HL-60 (cell line): Measurements from ENCODE around the gene ZNF503.

ENCODE experiments used
- POLR2AphosphoS5 ChIP-seq: IDR thresholded peaks from 2 replicates; pipeline ENCODE4 v1.6.1; 2012; ENCODE audit warnings: low read depth
- REST ChIP-seq: IDR thresholded peaks from 2 replicates; pipeline ENCODE4 v1.6.1; 2012; ENCODE audit warnings: low read depth; ENCODE audit not compliant: insufficient replicate concordance
- SPI1 ChIP-seq: IDR thresholded peaks from 2 replicates; pipeline ENCODE4 v1.6.1; 2012; ENCODE audit warnings: low read depth, mild to moderate bottlenecking, borderline replicate concordance
- TF ChIP-seq, protein P1 (sequence below): IDR thresholded peaks from one replicate; pipeline ENCODE4 v1.5.1; 2011; ENCODE audit warnings: low read length, control low read depth, inconsistent platforms; ENCODE audit not compliant: insufficient read depth

DNA sequence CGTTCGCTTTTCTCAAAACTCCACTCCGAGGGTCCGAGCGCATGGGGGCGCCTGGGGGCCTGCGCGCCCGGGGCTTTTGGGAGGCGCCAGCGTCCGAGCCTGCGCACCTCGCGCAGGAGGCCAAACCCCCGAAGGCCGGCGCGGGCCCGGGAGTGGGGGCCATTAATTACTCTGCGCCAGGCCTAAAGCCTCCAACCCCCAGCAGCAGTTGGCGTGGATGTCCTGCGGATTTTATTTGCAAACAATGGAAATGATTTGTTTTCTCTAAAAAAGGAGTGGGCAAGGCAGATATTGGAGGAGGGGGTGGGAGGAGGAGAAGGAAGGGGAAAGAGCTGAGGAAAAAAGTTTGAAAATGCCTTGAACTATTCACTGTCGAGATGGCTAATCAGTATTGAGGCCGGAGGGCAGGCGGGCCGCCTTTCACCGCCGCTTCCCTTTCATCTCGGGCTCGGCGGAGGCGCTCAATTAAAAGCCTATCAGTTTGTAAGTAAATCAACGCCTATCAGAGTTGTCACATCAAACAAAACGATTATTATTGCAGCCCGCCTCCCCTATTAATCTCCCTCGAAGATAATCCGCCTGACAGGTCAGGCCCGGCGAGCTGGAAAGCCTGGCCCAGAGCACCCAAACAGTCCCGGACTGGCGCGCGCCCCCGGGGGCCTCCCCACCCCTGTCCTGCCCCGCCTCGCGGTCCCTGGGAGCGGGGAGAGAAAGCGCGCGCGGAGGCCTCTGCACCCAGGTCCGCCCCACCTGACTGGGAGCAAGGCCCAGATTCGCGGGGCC lies 3.4 kb upstream of the ZNF503 start:
- TF ChIP-seq, protein P1, sequence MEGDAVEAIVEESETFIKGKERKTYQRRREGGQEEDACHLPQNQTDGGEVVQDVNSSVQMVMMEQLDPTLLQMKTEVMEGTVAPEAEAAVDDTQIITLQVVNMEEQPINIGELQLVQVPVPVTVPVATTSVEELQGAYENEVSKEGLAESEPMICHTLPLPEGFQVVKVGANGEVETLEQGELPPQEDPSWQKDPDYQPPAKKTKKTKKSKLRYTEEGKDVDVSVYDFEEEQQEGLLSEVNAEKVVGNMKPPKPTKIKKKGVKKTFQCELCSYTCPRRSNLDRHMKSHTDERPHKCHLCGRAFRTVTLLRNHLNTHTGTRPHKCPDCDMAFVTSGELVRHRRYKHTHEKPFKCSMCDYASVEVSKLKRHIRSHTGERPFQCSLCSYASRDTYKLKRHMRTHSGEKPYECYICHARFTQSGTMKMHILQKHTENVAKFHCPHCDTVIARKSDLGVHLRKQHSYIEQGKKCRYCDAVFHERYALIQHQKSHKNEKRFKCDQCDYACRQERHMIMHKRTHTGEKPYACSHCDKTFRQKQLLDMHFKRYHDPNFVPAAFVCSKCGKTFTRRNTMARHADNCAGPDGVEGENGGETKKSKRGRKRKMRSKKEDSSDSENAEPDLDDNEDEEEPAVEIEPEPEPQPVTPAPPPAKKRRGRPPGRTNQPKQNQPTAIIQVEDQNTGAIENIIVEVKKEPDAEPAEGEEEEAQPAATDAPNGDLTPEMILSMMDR: no peak
- TF ChIP-seq POLR2AphosphoS5 (no peak), SPI1 (no peak), REST (no peak)
